ENCODE measurements around the gene GMEB1.

- TF ChIP-seq CTCF (conservative IDR thresholded peaks at IDR 0.05; ENCODE audit: low read depth, low read length) (no peak), EZH2 (IDR thresholded peaks at IDR 0.05; ENCODE audit: low read length, unreplicated experiment) (no peak), EZH2phosphoT487 (IDR thresholded peaks at IDR 0.05; ENCODE audit: borderline replicate concordance, low read length) (no peak)
Observed at GRCh38 chr1:28718166-28718565, 49.6 kb downstream of the GMEB1 start.
